Activated T-cell treated with anti-CD3 and anti-CD28 coated beads, Interleukin-2, amount 50 U/mL, for 48 hours (primary cell): ENCODE data around the gene APOL6.

ENCODE experiments used
- DNase-seq, 2 experiments: peaks; one replicate each; pipeline ENCODE4 v3.0.0-alpha.2; 2020

Gene APOL6

GRCh38 chr22:35648066-35649025 lies at the start of gene APOL6:
TSS of gene APOL6 (plus strand) at chr22:35648446. CDS start at chr22:35656426, 7,980 bp downstream.
- peak; percentile 72 to 79 for DNase-seq

- no peak for DNase-seq
These were observed 48.9 kb upstream of the APOL6 start for GRCh38 chr22:35599364-35599763.

GRCh38 chr22:35600476-35600875 lies 47.8 kb upstream of the APOL6 start:
- no peak for DNase-seq

- DNase-seq: no peak
These were observed 47.1 kb upstream of the APOL6 start for GRCh38 chr22:35601013-35601580.

- DNase-seq: peak; percentile 32 to 33
These were observed 46.3 kb upstream of the APOL6 start for GRCh38 chr22:35601743-35602615.

GRCh38 chr22:35604621-35605368 lies 43.5 kb upstream of the APOL6 start:
- DNase-seq: peak; percentile 55 to 68

GRCh38 chr22:35605369-35605680 lies 42.9 kb upstream of the APOL6 start:
- no peak for DNase-seq

- DNase-seq: no peak
These were observed 42.3 kb upstream of the APOL6 start for GRCh38 chr22:35605851-35606481.

- no peak for DNase-seq
These were observed 41.3 kb upstream of the APOL6 start for GRCh38 chr22:35606916-35607315.

- DNase-seq: no peak
These were observed 40.2 kb upstream of the APOL6 start for GRCh38 chr22:35608088-35608487.

- no peak for DNase-seq
These were observed 39.0 kb upstream of the APOL6 start for GRCh38 chr22:35609261-35609660.

- DNase-seq: no peak
These were observed 38.5 kb upstream of the APOL6 start for GRCh38 chr22:35609761-35610160.

GRCh38 chr22:35610741-35611140 lies 37.5 kb upstream of the APOL6 start:
- DNase-seq: no peak

- DNase-seq: peak in 1 of 2 experiments; percentile 44
These were observed 36.9 kb upstream of the APOL6 start for GRCh38 chr22:35611200-35611890.

- DNase-seq: no peak
These were observed 36.2 kb upstream of the APOL6 start for GRCh38 chr22:35611891-35612576.

- no peak for DNase-seq
These were observed 35.3 kb upstream of the APOL6 start for GRCh38 chr22:35612903-35613302.

GRCh38 chr22:35614404-35614803 lies 33.8 kb upstream of the APOL6 start:
- no peak for DNase-seq

- no peak for DNase-seq
These were observed 33.1 kb upstream of the APOL6 start for GRCh38 chr22:35615156-35615555.

- DNase-seq: no peak
These were observed 32.2 kb upstream of the APOL6 start for GRCh38 chr22:35616043-35616442.

- no peak for DNase-seq
These were observed 31.0 kb upstream of the APOL6 start, which contains the start of gene MB for GRCh38 chr22:35617137-35617755. TSS of gene MB (minus strand) at chr22:35617329. CDS start at chr22:35617257, 72 bp downstream.
